ENCODE data around the gene CORO7. TPM values are rescaled to one million over a fixed set of nuclear protein-coding genes. Genes with fewer than 3 reads are reported as not detected.
A peak's percentile ranks its signal among the peaks of the same experiment; 100 is the strongest.

Gene CORO7
- total and polyA plus RNA-seq, 2 donors (not counting 1 experiment from before 2014, with no cell fraction given), result 117 to 230 TPM

- no peak for ATAC-seq (ENCODE audit: low read depth)
- Mint-ChIP-seq H3K9me3 (ENCODE audit: insufficient read depth) (no peaks in the 10 kb centered on the region), H3K27ac (peak overlapping the region; percentile 41), H3K27me3 (no peaks in the 10 kb centered on the region), H3K4me3 (no peak overlapping the region), H3K4me1 (peaks cover 18% of the 10 kb centered on the region)
- intact Hi-C loops (cut with micrococcal nuclease), result no loop called here
- DNase-seq, result no peak
- H3K9me3 ChIP-seq (ENCODE audit: control extremely low read depth in 1 of 3, control insufficient read depth in 2 of 3, insufficient read depth in 1 of 3, low read length in 2 of 3), result no peaks in the 10 kb centered on the region
- H2AFZ ChIP-seq (ENCODE audit: insufficient read depth, low read depth, low read length, poor library complexity, severe bottlenecking), result no peak overlapping the region
- H3K4me3 ChIP-seq (ENCODE audit: control extremely low read depth in 1 of 5, extremely low read depth in 1 of 5, insufficient read depth in 1 of 5, low read depth in 2 of 5, low read length in 4 of 5), result peak overlapping the region in 1 of 5 experiments; percentile 6
- H3K36me3 ChIP-seq (replicated peaks in 1 of 2; ENCODE audit: control extremely low read depth in 1 of 2, control insufficient read depth in 1 of 2, extremely low read depth in 1 of 2, insufficient read depth in 2 of 2, low read length in 1 of 2), result peaks cover 0 to 1% of the 10 kb centered on the region in 2 experiments
- H3K4me2 ChIP-seq (replicated peaks; ENCODE audit: low read depth, low read length, poor library complexity, severe bottlenecking), result no peak overlapping the region
- H3K27ac ChIP-seq (ENCODE audit: low read length in 2 of 2), result no peak overlapping the region
- H3K4me1 ChIP-seq (ENCODE audit: control insufficient read depth in 2 of 2, insufficient read depth in 2 of 2, low read length in 2 of 2), result peaks cover 6 to 12% of the 10 kb centered on the region in 2 donors
- no peak for TF ChIP-seq EZH2 (IDR thresholded peaks at IDR 0.05; ENCODE audit: borderline replicate concordance, insufficient read depth, low read depth, low read length, poor library complexity, severe bottlenecking)
- TF ChIP-seq CTCF (IDR thresholded peaks at IDR 0.05), result no peak
- H3K9ac ChIP-seq (ENCODE audit: low read length), result no peak overlapping the region
- H4K20me1 ChIP-seq (ENCODE audit: control insufficient read depth, insufficient read depth, low read length, poor library complexity, severe bottlenecking), result peaks cover 63% of the 10 kb centered on the region
- ChIA-PET CTCF (interaction anchor here (0.8 to 2.0 kb wide), 5 partner anchors 10 to 57 kb away, joined by 3 to 7 read pairs (median 4); no protein-coding TSS in a partner anchor), POLR2A (no interaction called here)
- WGBS (ENCODE audit: insufficient coverage), result 84% methylated on average over 10 of the region's 14 CpGs
- H3K79me2 ChIP-seq (ENCODE audit: control insufficient read depth, insufficient read depth, low read length), result peaks cover 69% of the 10 kb centered on the region
- no peaks in the 10 kb centered on the region for H3K27me3 ChIP-seq (replicated peaks in 1 of 4; ENCODE audit: control extremely low read depth in 1 of 4, control insufficient read depth in 3 of 4, insufficient read depth in 4 of 4, low read length in 3 of 4)
These were observed 70.3 kb downstream of the CORO7 start for GRCh38 chr16:4345836-4346781.
